ENCODE results near the gene FNDC7. TPM values are rescaled to one million over a fixed set of nuclear protein-coding genes. Genes with fewer than 3 reads are reported as not detected.
"Not testable (repeated sequence)": the region's sequence is repeated elsewhere in the genome, so short reads cannot be mapped to it uniquely, and the experiment has no call there.

FNDC7 gene
- total RNA-seq, 1 donor from 2014 or later = 0.37 TPM

- Histone ChIP-seq H3K36me3 (peaks cover 14% of the 10 kb centered on the region), H3K4me1 (no peaks in the 10 kb centered on the region), H2AFZ (replicated peaks) (no peak overlapping the region), H3K27ac (no peak overlapping the region), H3K79me2 (ENCODE audit: low read depth) (no peaks in the 10 kb centered on the region), H3F3A (ENCODE audit: low read depth) (peaks cover under 1% of the 10 kb centered on the region), H3K27me3 (no peaks in the 10 kb centered on the region), H3K4me3 (no peak overlapping the region), H4K20me1 (ENCODE audit: low read depth) (no peaks in the 10 kb centered on the region), H3K9me3 (ENCODE audit: low read depth) (no peaks in the 10 kb centered on the region), H3K4me2 (no peak overlapping the region), H3K9ac (no peak overlapping the region)
- Mint-ChIP-seq H3K27me3 (ENCODE audit: insufficient read depth, low read depth) (no peaks in the 10 kb centered on the region), H3K4me3 (no peak overlapping the region), H3K36me3 (peaks cover 25% of the 10 kb centered on the region), H3K4me1 (no peaks in the 10 kb centered on the region), H3K9me3 (no peaks in the 10 kb centered on the region), H3K27ac (no peak overlapping the region)
- TF ChIP-seq EZH2 (IDR thresholded peaks at IDR 0.05) (no peak), CTCF (IDR thresholded peaks at IDR 0.05) (no peak), EZH2phosphoT487 (IDR thresholded peaks at IDR 0.05) (no peak)
- no peak for DNase-seq (ENCODE audit: low spot score)
Observed at GRCh38 chr1:108777839-108778238, 65.1 kb downstream of the FNDC7 start.

GRCh38 chr1:108779455-108779854, 66.7 kb downstream of the FNDC7 start:
- H3K79me2 ChIP-seq (ENCODE audit: low read depth) = no peaks in the 10 kb centered on the region
- peaks cover 23% of the 10 kb centered on the region for H3K36me3 ChIP-seq
- no peak for DNase-seq (ENCODE audit: low spot score)
- no peaks in the 10 kb centered on the region for H4K20me1 ChIP-seq (ENCODE audit: low read depth)
- Mint-ChIP-seq H3K27ac (no peak overlapping the region), H3K9me3 (peaks cover 11% of the 10 kb centered on the region), H3K27me3 (ENCODE audit: insufficient read depth, low read depth) (no peaks in the 10 kb centered on the region), H3K4me3 (no peak overlapping the region), H3K36me3 (peaks cover 31% of the 10 kb centered on the region), H3K4me1 (no peaks in the 10 kb centered on the region)
- H3K4me2 ChIP-seq = no peak overlapping the region
- no peak for TF ChIP-seq EZH2phosphoT487 (IDR thresholded peaks at IDR 0.05)
- TF ChIP-seq CTCF (IDR thresholded peaks at IDR 0.05) = no peak
- TF ChIP-seq EZH2 (IDR thresholded peaks at IDR 0.05) = no peak
- no peak overlapping the region for H3K4me3 ChIP-seq
- no peak overlapping the region for H3K9ac ChIP-seq
- H2AFZ ChIP-seq (replicated peaks) = no peak overlapping the region
- H3F3A ChIP-seq (ENCODE audit: low read depth) = no peaks in the 10 kb centered on the region
- no peaks in the 10 kb centered on the region for H3K4me1 ChIP-seq
- H3K9me3 ChIP-seq (ENCODE audit: low read depth) = no peaks in the 10 kb centered on the region
- H3K27ac ChIP-seq = no peak overlapping the region
- no peaks in the 10 kb centered on the region for H3K27me3 ChIP-seq

GRCh38 chr1:108780937-108781574, 68.3 kb downstream of the FNDC7 start:
- Histone ChIP-seq H3K27me3 (no peaks in the 10 kb centered on the region), H3K4me2 (no peak overlapping the region), H2AFZ (replicated peaks) (no peak overlapping the region), H3K4me3 (no peak overlapping the region), H3K9me3 (ENCODE audit: low read depth) (peaks cover 4% of the 10 kb centered on the region), H3K4me1 (no peaks in the 10 kb centered on the region), H3K27ac (no peak overlapping the region), H3K9ac (no peak overlapping the region), H4K20me1 (ENCODE audit: low read depth) (no peaks in the 10 kb centered on the region), H3F3A (ENCODE audit: low read depth) (no peaks in the 10 kb centered on the region), H3K36me3 (peaks cover 23% of the 10 kb centered on the region), H3K79me2 (ENCODE audit: low read depth) (no peaks in the 10 kb centered on the region)
- Mint-ChIP-seq H3K27ac (no peak overlapping the region), H3K27me3 (ENCODE audit: insufficient read depth, low read depth) (no peaks in the 10 kb centered on the region), H3K36me3 (peaks cover 41% of the 10 kb centered on the region), H3K9me3 (peaks cover 27% of the 10 kb centered on the region), H3K4me3 (no peak overlapping the region), H3K4me1 (no peaks in the 10 kb centered on the region)
- DNase-seq (ENCODE audit: low spot score) = no peak
- TF ChIP-seq EZH2 (IDR thresholded peaks at IDR 0.05) (no peak), CTCF (IDR thresholded peaks at IDR 0.05) (no peak), EZH2phosphoT487 (IDR thresholded peaks at IDR 0.05) (no peak)

GRCh38 chr1:108781575-108781944, 68.9 kb downstream of the FNDC7 start:
- not testable (repeated sequence) for H3F3A ChIP-seq (ENCODE audit: low read depth); H3K4me1 Mint-ChIP-seq; H3K9me3 ChIP-seq (ENCODE audit: low read depth); H3K4me1 ChIP-seq; H3K4me3 Mint-ChIP-seq; H3K27me3 ChIP-seq; H3K4me3 ChIP-seq; H3K27ac Mint-ChIP-seq; H2AFZ ChIP-seq (replicated peaks); H3K79me2 ChIP-seq (ENCODE audit: low read depth); H3K4me2 ChIP-seq; H4K20me1 ChIP-seq (ENCODE audit: low read depth); H3K27ac ChIP-seq; DNase-seq (ENCODE audit: low spot score); H3K27me3 Mint-ChIP-seq (ENCODE audit: insufficient read depth, low read depth); H3K9ac ChIP-seq
- peaks cover 45% of the 10 kb centered on the region for H3K36me3 Mint-ChIP-seq
- peaks cover 30% of the 10 kb centered on the region for H3K9me3 Mint-ChIP-seq
- H3K36me3 ChIP-seq = peaks cover 26% of the 10 kb centered on the region
